SU-DHL-6 (cell line): ENCODE measurements around the gene SCUBE1.

Experiments
- H2AFZ ChIP-seq: fragments of 200-600 bp; sonication (generic); 2 replicates; pipeline ENCODE4 v1.6.1; 2014; ENCODE audit warnings: low read depth, mild to moderate bottlenecking, moderate library complexity, mixed read lengths, antibody characterized with exemption, low read length; ENCODE audit not compliant: severe bottlenecking
- H3F3A ChIP-seq: fragments of 200-600 bp; shearing (Covaris generic); 2 replicates; pipeline ENCODE4 v1.6.0; 2016; ENCODE audit warnings: antibody characterized with exemption, mild to moderate bottlenecking; ENCODE audit not compliant: insufficient read depth
- H3K27ac ChIP-seq: fragments of 200-600 bp; sonication (generic); 2 replicates; pipeline ENCODE4 v1.5.1; 2016; ENCODE audit warnings: low read depth, mild to moderate bottlenecking, low read length, moderate library complexity, mixed read lengths
- H3K27me3 ChIP-seq: fragments of 200-600 bp; sonication (generic), shearing (Covaris generic); 2 replicates; pipeline ENCODE4 v1.6.0; 2014; ENCODE audit warnings: mild to moderate bottlenecking, low read length
- H3K36me3 ChIP-seq: fragments of 200-600 bp; sonication (generic); 2 replicates; pipeline ENCODE4 v1.6.1; 2014; ENCODE audit warnings: mild to moderate bottlenecking, low read length, mixed read lengths
- H3K4me2 ChIP-seq: fragments of 300-600, 200-600 bp; shearing (Covaris generic), sonication (generic); 2 replicates; pipeline ENCODE4 v1.6.0; 2014; ENCODE audit warnings: low read length, low read depth, mild to moderate bottlenecking; ENCODE audit not compliant: poor library complexity, severe bottlenecking
- H3K4me3 ChIP-seq: fragments of 200-600 bp; sonication (generic); 2 replicates; pipeline ENCODE4 v1.5.1; 2014; ENCODE audit warnings: antibody characterized with exemption, low read length, mild to moderate bottlenecking, mixed read lengths; ENCODE audit not compliant: insufficient read depth, poor library complexity, severe bottlenecking
- H3K79me2 ChIP-seq: fragments of 200-600 bp; sonication (generic); 2 replicates; pipeline ENCODE4 v1.6.1; 2014; ENCODE audit warnings: mild to moderate bottlenecking, low read length, moderate library complexity; ENCODE audit not compliant: insufficient read depth
- H3K9ac ChIP-seq: fragments of 200-600 bp; sonication (generic); 2 replicates; pipeline ENCODE4 v1.7.0; 2014; ENCODE audit warnings: mild to moderate bottlenecking, low read length
- H3K9me2 ChIP-seq: fragments of 200-600 bp; sonication (generic); replicated peaks from 2 replicates; pipeline ENCODE4 v1.6.1; 2014; ENCODE audit warnings: low read length; ENCODE audit not compliant: insufficient read depth
- H3K9me3 ChIP-seq: fragments of 200-600 bp; sonication (generic); 2 replicates; pipeline ENCODE4 v1.6.1; 2014; ENCODE audit warnings: low read length, mixed read lengths; ENCODE audit not compliant: insufficient read depth
- H4K20me1 ChIP-seq: fragments of 200-600 bp; sonication (generic); 2 replicates; pipeline ENCODE4 v1.6.1; 2014; ENCODE audit warnings: low read depth, mild to moderate bottlenecking, antibody characterized with exemption, low read length, moderate library complexity, mixed read lengths
- EZH2phosphoT487 ChIP-seq: fragments of 200-600 bp; sonication (generic), shearing (Covaris generic); conservative IDR thresholded peaks from 2 replicates; pipeline ENCODE4 v1.6.1; 2018; ENCODE audit warnings: mild to moderate bottlenecking, antibody characterized with exemption, low read length, moderate library complexity, mixed read lengths
- TF ChIP-seq, protein P1 (sequence below): fragments of 200-600 bp; sonication (generic); IDR thresholded peaks from one replicate; pipeline ENCODE4 v1.5.1; 2017; ENCODE audit warnings: antibody characterized with exemption, mild to moderate bottlenecking, low read length, moderate library complexity; ENCODE audit not compliant: insufficient read depth, poor library complexity, severe bottlenecking

The SCUBE1 gene

DNA sequence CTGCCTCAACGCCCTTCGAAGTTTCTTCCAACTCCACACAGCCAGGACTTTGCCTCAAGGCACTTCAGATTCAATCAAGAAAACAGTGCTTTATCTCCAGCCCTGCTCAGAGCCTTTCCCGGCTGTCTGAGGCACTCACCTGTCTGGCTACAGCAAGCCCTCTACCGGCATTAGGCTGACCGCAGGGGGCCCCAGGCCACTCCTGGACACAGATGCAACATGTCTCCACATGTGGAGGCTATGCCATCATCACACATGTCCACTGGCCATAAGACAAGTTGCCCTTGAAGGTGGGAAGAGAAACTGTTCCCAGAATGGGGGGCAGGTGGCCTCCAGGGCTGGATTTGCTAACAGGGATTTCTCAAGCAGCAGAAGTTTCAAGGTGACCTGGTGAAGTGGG is 10.0 kb downstream of the SCUBE1 start:
- H2AFZ ChIP-seq: no peak overlapping the region
- no peaks in the 10 kb centered on the region for H4K20me1 ChIP-seq
- no peak overlapping the region for H3K9ac ChIP-seq
- no peaks in the 10 kb centered on the region for H3K9me3 ChIP-seq
- no peaks in the 10 kb centered on the region for H3K79me2 ChIP-seq
- TF ChIP-seq EZH2phosphoT487: no peak
- TF ChIP-seq, protein P1, sequence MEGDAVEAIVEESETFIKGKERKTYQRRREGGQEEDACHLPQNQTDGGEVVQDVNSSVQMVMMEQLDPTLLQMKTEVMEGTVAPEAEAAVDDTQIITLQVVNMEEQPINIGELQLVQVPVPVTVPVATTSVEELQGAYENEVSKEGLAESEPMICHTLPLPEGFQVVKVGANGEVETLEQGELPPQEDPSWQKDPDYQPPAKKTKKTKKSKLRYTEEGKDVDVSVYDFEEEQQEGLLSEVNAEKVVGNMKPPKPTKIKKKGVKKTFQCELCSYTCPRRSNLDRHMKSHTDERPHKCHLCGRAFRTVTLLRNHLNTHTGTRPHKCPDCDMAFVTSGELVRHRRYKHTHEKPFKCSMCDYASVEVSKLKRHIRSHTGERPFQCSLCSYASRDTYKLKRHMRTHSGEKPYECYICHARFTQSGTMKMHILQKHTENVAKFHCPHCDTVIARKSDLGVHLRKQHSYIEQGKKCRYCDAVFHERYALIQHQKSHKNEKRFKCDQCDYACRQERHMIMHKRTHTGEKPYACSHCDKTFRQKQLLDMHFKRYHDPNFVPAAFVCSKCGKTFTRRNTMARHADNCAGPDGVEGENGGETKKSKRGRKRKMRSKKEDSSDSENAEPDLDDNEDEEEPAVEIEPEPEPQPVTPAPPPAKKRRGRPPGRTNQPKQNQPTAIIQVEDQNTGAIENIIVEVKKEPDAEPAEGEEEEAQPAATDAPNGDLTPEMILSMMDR: no peak
- H3K4me3 ChIP-seq: no peak overlapping the region
- no peaks in the 10 kb centered on the region for H3K9me2 ChIP-seq
- no peaks in the 10 kb centered on the region for H3F3A ChIP-seq
- H3K36me3 ChIP-seq: no peaks in the 10 kb centered on the region
- H3K27me3 ChIP-seq: no peaks in the 10 kb centered on the region
- no peak overlapping the region for H3K27ac ChIP-seq
- no peak overlapping the region for H3K4me2 ChIP-seq

- Histone ChIP-seq H3K9ac (no peak overlapping the region), H3K79me2 (no peaks in the 10 kb centered on the region), H3K27me3 (no peaks in the 10 kb centered on the region), H3K4me2 (no peak overlapping the region), H3K27ac (no peak overlapping the region), H3F3A (no peaks in the 10 kb centered on the region), H3K36me3 (no peaks in the 10 kb centered on the region), H4K20me1 (no peaks in the 10 kb centered on the region), H3K4me3 (no peak overlapping the region), H3K9me3 (no peaks in the 10 kb centered on the region), H2AFZ (no peak overlapping the region), H3K9me2 (no peaks in the 10 kb centered on the region)
- TF ChIP-seq, protein P1: no peak
- TF ChIP-seq EZH2phosphoT487: no peak
Observed at GRCh38 chr22:43331698-43332097, 11.5 kb downstream of the SCUBE1 start.

- Histone ChIP-seq H3K9me2 (no peaks in the 10 kb centered on the region), H3K27ac (no peak overlapping the region), H3K9ac (no peak overlapping the region), H3K4me2 (no peak overlapping the region), H3K79me2 (no peaks in the 10 kb centered on the region), H3K9me3 (no peaks in the 10 kb centered on the region), H2AFZ (no peak overlapping the region), H3K36me3 (no peaks in the 10 kb centered on the region), H3K4me3 (no peak overlapping the region), H3K27me3 (no peaks in the 10 kb centered on the region), H3F3A (no peaks in the 10 kb centered on the region), H4K20me1 (no peaks in the 10 kb centered on the region)
- TF ChIP-seq, protein P1: no peak
- TF ChIP-seq EZH2phosphoT487: no peak
Observed at GRCh38 chr22:43331069-43331451, 12.1 kb downstream of the SCUBE1 start.
